Endothelial cell (in vitro differentiated cells): Measurements from ENCODE around the gene SOX12. TPM values are rescaled to one million over a fixed set of nuclear protein-coding genes. Genes with fewer than 3 reads are reported as not detected.

Experiments used
- DNase-seq: peaks from one replicate; pipeline ENCODE4 v3.0.0; 2021; ENCODE audit warnings: low spot score
- H3K27ac Mint-ChIP-seq: one replicate; pipeline ENCODE4 v1.8.0; 2021; ENCODE audit warnings: mixed read lengths, inconsistent platforms; ENCODE audit not compliant: unreplicated experiment
- H3K27me3 Mint-ChIP-seq: one replicate; pipeline ENCODE4 v1.8.0; 2021; ENCODE audit warnings: mild to moderate bottlenecking, moderate library complexity, mixed read lengths, inconsistent platforms; ENCODE audit not compliant: unreplicated experiment
- H3K36me3 Mint-ChIP-seq: one replicate; pipeline ENCODE4 v1.8.0; 2021; ENCODE audit warnings: mild to moderate bottlenecking, low read depth, mixed read lengths, inconsistent platforms; ENCODE audit not compliant: unreplicated experiment
- H3K4me1 Mint-ChIP-seq: one replicate; pipeline ENCODE4 v1.8.0; 2021; ENCODE audit warnings: mild to moderate bottlenecking, mixed read lengths, inconsistent platforms; ENCODE audit not compliant: unreplicated experiment
- H3K4me3 Mint-ChIP-seq: one replicate; pipeline ENCODE4 v1.8.0; 2021; ENCODE audit warnings: mild to moderate bottlenecking, mixed read lengths, inconsistent platforms; ENCODE audit not compliant: unreplicated experiment
- H3K9me3 Mint-ChIP-seq: one replicate; pipeline ENCODE4 v1.8.0; 2021; ENCODE audit warnings: mixed read lengths, inconsistent platforms; ENCODE audit not compliant: unreplicated experiment
- CTCF ChIP-seq: fragments of 200-600 bp; sonication (generic); IDR thresholded peaks from one replicate; pipeline ENCODE4 v1.5.0; 2021; ENCODE audit warnings: antibody characterized with exemption; ENCODE audit not compliant: unreplicated experiment
- total RNA-seq: library from RNA; stranded (reverse); fragmentation: NEBNext Ultra II Directional; extraction: Animal tissue kit (Norgen Biotek cat#: 25700); gene quantifications from one replicate; pipeline ENCODE4 v1.2.1, GENCODE V29; 2021; ENCODE audit not compliant: unreplicated experiment

The SOX12 gene
- total RNA-seq, 1 donor from 2014 or later, result 64.7 TPM

GRCh38 chr20:356745-357144, 31.4 kb downstream of the SOX12 start:
- no peak overlapping the region for H3K4me3 Mint-ChIP-seq
- H3K9me3 Mint-ChIP-seq, result no peaks in the 10 kb centered on the region
- H3K36me3 Mint-ChIP-seq, result peaks cover 4% of the 10 kb centered on the region
- peaks cover 8% of the 10 kb centered on the region for H3K4me1 Mint-ChIP-seq
- TF ChIP-seq CTCF, result no peak
- H3K27me3 Mint-ChIP-seq, result peaks cover 9% of the 10 kb centered on the region
- H3K27ac Mint-ChIP-seq, result no peak overlapping the region
- DNase-seq, result no peak

GRCh38 chr20:358891-359555, 33.7 kb downstream of the SOX12 start:
- peaks cover 8% of the 10 kb centered on the region for H3K4me1 Mint-ChIP-seq

GRCh38 chr20:361561-361960, 36.2 kb downstream of the SOX12 start:
- H3K4me1 Mint-ChIP-seq, result peaks cover 6% of the 10 kb centered on the region

More at GRCh38 chr20:358891-359555, 33.7 kb downstream of the SOX12 start:
- no peak overlapping the region for H3K4me3 Mint-ChIP-seq
- H3K9me3 Mint-ChIP-seq, result no peaks in the 10 kb centered on the region
- H3K27ac Mint-ChIP-seq, result no peak overlapping the region
- no peaks in the 10 kb centered on the region for H3K36me3 Mint-ChIP-seq
- peaks cover 11% of the 10 kb centered on the region for H3K27me3 Mint-ChIP-seq
- DNase-seq, result no peak
- TF ChIP-seq CTCF, result no peak

GRCh38 chr20:362271-363254, 37.2 kb downstream of the SOX12 start:
- no peaks in the 10 kb centered on the region for H3K4me1 Mint-ChIP-seq

More at GRCh38 chr20:361561-361960, 36.2 kb downstream of the SOX12 start:
- no peak overlapping the region for H3K4me3 Mint-ChIP-seq
- no peak for DNase-seq
- no peak for TF ChIP-seq CTCF
- H3K9me3 Mint-ChIP-seq, result no peaks in the 10 kb centered on the region
- H3K27me3 Mint-ChIP-seq, result peaks cover 14% of the 10 kb centered on the region
- no peak overlapping the region for H3K27ac Mint-ChIP-seq
- no peaks in the 10 kb centered on the region for H3K36me3 Mint-ChIP-seq

More at GRCh38 chr20:362271-363254, 37.2 kb downstream of the SOX12 start:
- peaks cover 9% of the 10 kb centered on the region for H3K27me3 Mint-ChIP-seq
- TF ChIP-seq CTCF, result no peak
- no peaks in the 10 kb centered on the region for H3K9me3 Mint-ChIP-seq
- no peak overlapping the region for H3K27ac Mint-ChIP-seq
- H3K36me3 Mint-ChIP-seq, result no peaks in the 10 kb centered on the region
- no peak for DNase-seq
- H3K4me3 Mint-ChIP-seq, result no peak overlapping the region
